ENCODE measurements around the gene COMMD1.

Gene COMMD1

DNA sequence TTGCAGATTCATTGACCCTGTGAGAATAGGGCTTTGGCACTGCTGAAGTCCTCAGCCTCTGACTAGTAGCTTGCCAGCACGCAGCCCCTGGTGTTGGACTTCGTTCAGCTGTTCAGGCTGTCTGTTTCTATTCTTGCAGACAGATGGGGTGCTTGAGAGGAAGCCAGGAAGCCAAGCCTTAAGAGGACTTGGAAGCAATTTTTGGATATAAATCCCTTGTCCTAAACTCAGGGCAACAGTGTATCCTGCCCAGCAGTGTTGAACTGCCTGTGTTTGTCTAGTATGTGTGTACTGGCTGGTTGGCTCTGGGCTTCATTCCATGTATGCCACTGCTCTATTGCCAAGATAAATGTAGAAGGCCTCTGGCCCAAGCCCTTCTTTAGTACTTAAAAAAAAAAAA is 108.6 kb downstream of the COMMD1 start:
- H3K79me2 ChIP-seq (ENCODE audit: insufficient read depth, low read length) = no peaks in the 10 kb centered on the region
- ATAC-seq (ENCODE audit: insufficient read depth, low read depth) (no peak), DNase-seq (no peak)
- H3K27me3 ChIP-seq (ENCODE audit: insufficient read depth, low read length, poor library complexity) = no peaks in the 10 kb centered on the region
- no peak overlapping the region for H3K9ac ChIP-seq (ENCODE audit: low read depth, low read length)
- H3K4me1 ChIP-seq (ENCODE audit: insufficient read depth, low read length) = no peaks in the 10 kb centered on the region
- no peaks in the 10 kb centered on the region for H3K36me3 ChIP-seq (ENCODE audit: insufficient read depth, low read length)
- H4K20me1 ChIP-seq (ENCODE audit: insufficient read depth, low read length) = no peaks in the 10 kb centered on the region
- H3K4me3 ChIP-seq (ENCODE audit: low read depth in 1 of 2, low read length in 2 of 2) = no peak overlapping the region
- H2AFZ ChIP-seq (ENCODE audit: low read depth, low read length) = no peak overlapping the region
- H3K4me2 ChIP-seq (ENCODE audit: insufficient read depth, low read length) = no peak overlapping the region
- no peaks in the 10 kb centered on the region for H3K9me3 ChIP-seq (ENCODE audit: insufficient read depth, low read length, severe bottlenecking)
- no peak overlapping the region for H3K27ac ChIP-seq (ENCODE audit: low read length)
- no peak for TF ChIP-seq EZH2 (IDR thresholded peaks at IDR 0.05; ENCODE audit: borderline replicate concordance, low read depth, low read length, severe bottlenecking)
- TF ChIP-seq, protein P1, sequence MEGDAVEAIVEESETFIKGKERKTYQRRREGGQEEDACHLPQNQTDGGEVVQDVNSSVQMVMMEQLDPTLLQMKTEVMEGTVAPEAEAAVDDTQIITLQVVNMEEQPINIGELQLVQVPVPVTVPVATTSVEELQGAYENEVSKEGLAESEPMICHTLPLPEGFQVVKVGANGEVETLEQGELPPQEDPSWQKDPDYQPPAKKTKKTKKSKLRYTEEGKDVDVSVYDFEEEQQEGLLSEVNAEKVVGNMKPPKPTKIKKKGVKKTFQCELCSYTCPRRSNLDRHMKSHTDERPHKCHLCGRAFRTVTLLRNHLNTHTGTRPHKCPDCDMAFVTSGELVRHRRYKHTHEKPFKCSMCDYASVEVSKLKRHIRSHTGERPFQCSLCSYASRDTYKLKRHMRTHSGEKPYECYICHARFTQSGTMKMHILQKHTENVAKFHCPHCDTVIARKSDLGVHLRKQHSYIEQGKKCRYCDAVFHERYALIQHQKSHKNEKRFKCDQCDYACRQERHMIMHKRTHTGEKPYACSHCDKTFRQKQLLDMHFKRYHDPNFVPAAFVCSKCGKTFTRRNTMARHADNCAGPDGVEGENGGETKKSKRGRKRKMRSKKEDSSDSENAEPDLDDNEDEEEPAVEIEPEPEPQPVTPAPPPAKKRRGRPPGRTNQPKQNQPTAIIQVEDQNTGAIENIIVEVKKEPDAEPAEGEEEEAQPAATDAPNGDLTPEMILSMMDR (IDR thresholded peaks at IDR 0.05; ENCODE audit: borderline replicate concordance, extremely low read depth, low read length, poor library complexity, severe bottlenecking) = no peak

DNA sequence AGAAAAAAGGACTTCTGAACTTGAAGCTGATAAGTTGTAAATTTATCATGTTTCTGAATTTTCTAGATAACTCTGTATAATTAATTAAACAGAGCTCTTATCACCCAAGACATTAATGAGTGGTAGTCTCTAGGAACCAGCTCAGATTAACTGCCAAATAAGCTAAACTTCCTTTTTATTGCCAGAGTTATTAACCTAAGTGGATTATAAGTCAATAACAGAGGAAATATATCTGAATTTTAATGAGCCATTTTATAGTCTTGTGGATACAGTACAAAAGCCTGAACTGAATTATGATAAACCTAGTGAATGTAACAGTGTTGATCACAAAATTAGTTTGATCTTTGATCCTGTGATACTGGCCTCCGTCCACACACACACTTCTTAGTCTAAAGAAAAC is 111.5 kb downstream of the COMMD1 start:
- DNase-seq (no peak), ATAC-seq (ENCODE audit: insufficient read depth, low read depth) (no peak)
- no peaks in the 10 kb centered on the region for H3K4me1 ChIP-seq (ENCODE audit: insufficient read depth, low read length)
- H3K4me3 ChIP-seq (ENCODE audit: low read depth in 1 of 2, low read length in 2 of 2) = no peak overlapping the region
- H3K9me3 ChIP-seq (ENCODE audit: insufficient read depth, low read length, severe bottlenecking) = no peaks in the 10 kb centered on the region
- no peaks in the 10 kb centered on the region for H4K20me1 ChIP-seq (ENCODE audit: insufficient read depth, low read length)
- H3K27ac ChIP-seq (ENCODE audit: low read length) = no peak overlapping the region
- TF ChIP-seq, protein P1 (IDR thresholded peaks at IDR 0.05; ENCODE audit: borderline replicate concordance, extremely low read depth, low read length, poor library complexity, severe bottlenecking) = no peak
- no peak for TF ChIP-seq EZH2 (IDR thresholded peaks at IDR 0.05; ENCODE audit: borderline replicate concordance, low read depth, low read length, severe bottlenecking)
- no peaks in the 10 kb centered on the region for H3K36me3 ChIP-seq (ENCODE audit: insufficient read depth, low read length)
- H2AFZ ChIP-seq (ENCODE audit: low read depth, low read length) = no peak overlapping the region
- no peak overlapping the region for H3K4me2 ChIP-seq (ENCODE audit: insufficient read depth, low read length)
- H3K79me2 ChIP-seq (ENCODE audit: insufficient read depth, low read length) = no peaks in the 10 kb centered on the region
- H3K9ac ChIP-seq (ENCODE audit: low read depth, low read length) = no peak overlapping the region
- no peaks in the 10 kb centered on the region for H3K27me3 ChIP-seq (ENCODE audit: insufficient read depth, low read length, poor library complexity)

DNA sequence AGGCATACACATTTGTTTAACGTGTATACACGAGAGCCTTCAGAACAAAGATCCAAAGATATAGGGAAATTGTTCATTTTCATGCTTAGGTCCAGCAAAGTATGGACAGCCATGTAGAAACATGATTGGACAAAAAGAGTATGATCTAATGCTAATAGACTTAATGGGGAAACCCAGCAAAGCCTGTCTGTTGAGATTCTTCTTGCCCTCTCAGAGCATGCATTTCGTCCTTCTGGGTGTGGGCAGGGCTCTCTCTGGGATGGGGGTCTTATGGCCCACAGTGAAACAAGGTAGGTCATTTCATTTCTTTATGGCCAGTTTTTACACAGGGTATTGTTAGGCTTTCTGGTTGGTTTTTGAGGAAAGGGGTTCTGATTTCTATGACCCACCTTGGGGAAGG is 124.4 kb downstream of the COMMD1 start:
- Histone ChIP-seq H3K9ac (ENCODE audit: low read depth, low read length) (no peak overlapping the region), H3K27me3 (ENCODE audit: insufficient read depth, low read length, poor library complexity) (no peaks in the 10 kb centered on the region), H3K36me3 (ENCODE audit: insufficient read depth, low read length) (no peaks in the 10 kb centered on the region), H3K4me2 (ENCODE audit: insufficient read depth, low read length) (no peak overlapping the region), H4K20me1 (ENCODE audit: insufficient read depth, low read length) (no peaks in the 10 kb centered on the region), H2AFZ (ENCODE audit: low read depth, low read length) (no peak overlapping the region), H3K79me2 (ENCODE audit: insufficient read depth, low read length) (no peaks in the 10 kb centered on the region), H3K27ac (ENCODE audit: low read length) (no peak overlapping the region), H3K4me1 (ENCODE audit: insufficient read depth, low read length) (no peaks in the 10 kb centered on the region), H3K9me3 (ENCODE audit: insufficient read depth, low read length, severe bottlenecking) (no peaks in the 10 kb centered on the region), H3K4me3 (ENCODE audit: low read depth in 1 of 2, low read length in 2 of 2) (no peak overlapping the region)
- DNase-seq (no peak), ATAC-seq (ENCODE audit: insufficient read depth, low read depth) (no peak)
- TF ChIP-seq, protein P1 (IDR thresholded peaks at IDR 0.05; ENCODE audit: borderline replicate concordance, extremely low read depth, low read length, poor library complexity, severe bottlenecking) = no peak
- TF ChIP-seq EZH2 (IDR thresholded peaks at IDR 0.05; ENCODE audit: borderline replicate concordance, low read depth, low read length, severe bottlenecking) = no peak

DNA sequence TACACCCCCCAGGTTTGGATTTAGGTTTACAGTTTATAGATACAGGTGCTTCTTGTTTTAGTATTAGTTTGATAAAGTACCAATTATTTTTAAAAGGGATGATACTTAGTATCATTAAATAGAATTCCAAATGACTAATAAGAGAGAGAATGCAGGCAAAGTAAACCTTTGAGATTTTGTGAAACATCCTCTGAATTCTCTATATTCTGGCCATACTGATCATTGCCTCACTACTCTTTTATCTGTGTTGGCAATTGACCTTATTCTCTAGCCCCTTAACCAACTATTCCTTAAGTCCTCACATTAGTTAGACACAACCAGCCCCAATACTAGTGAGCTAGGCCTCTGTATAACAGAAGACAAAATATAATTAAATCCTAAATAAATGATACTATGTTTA is 125.4 kb downstream of the COMMD1 start:
- no peak overlapping the region for H2AFZ ChIP-seq (ENCODE audit: low read depth, low read length)
- ATAC-seq (ENCODE audit: insufficient read depth, low read depth) (no peak), DNase-seq (no peak)
- H3K9me3 ChIP-seq (ENCODE audit: insufficient read depth, low read length, severe bottlenecking) = no peaks in the 10 kb centered on the region
- H3K27me3 ChIP-seq (ENCODE audit: insufficient read depth, low read length, poor library complexity) = no peaks in the 10 kb centered on the region
- H4K20me1 ChIP-seq (ENCODE audit: insufficient read depth, low read length) = no peaks in the 10 kb centered on the region
- no peaks in the 10 kb centered on the region for H3K36me3 ChIP-seq (ENCODE audit: insufficient read depth, low read length)
- no peak overlapping the region for H3K4me2 ChIP-seq (ENCODE audit: insufficient read depth, low read length)
- H3K79me2 ChIP-seq (ENCODE audit: insufficient read depth, low read length) = no peaks in the 10 kb centered on the region
- no peak overlapping the region for H3K27ac ChIP-seq (ENCODE audit: low read length)
- no peak overlapping the region for H3K9ac ChIP-seq (ENCODE audit: low read depth, low read length)
- H3K4me3 ChIP-seq (ENCODE audit: low read depth in 1 of 2, low read length in 2 of 2) = no peak overlapping the region
- no peaks in the 10 kb centered on the region for H3K4me1 ChIP-seq (ENCODE audit: insufficient read depth, low read length)
- TF ChIP-seq, protein P1 (IDR thresholded peaks at IDR 0.05; ENCODE audit: borderline replicate concordance, extremely low read depth, low read length, poor library complexity, severe bottlenecking) = no peak
- TF ChIP-seq EZH2 (IDR thresholded peaks at IDR 0.05; ENCODE audit: borderline replicate concordance, low read depth, low read length, severe bottlenecking) = no peak
